Neural progenitor cell (in vitro differentiated cells): ENCODE results near the gene ALS2CL.

Experiments
- EZH2 ChIP-seq: fragments of 200-600 bp; sonication (generic); IDR thresholded peaks from 2 replicates; pipeline ENCODE4 v1.6.1; 2017; ENCODE audit warnings: antibody characterized with exemption, mild to moderate bottlenecking, moderate library complexity
- EZH2phosphoT487 ChIP-seq: fragments of 200-600 bp; sonication (generic); IDR thresholded peaks from 2 replicates; pipeline ENCODE4 v1.6.1; 2017; ENCODE audit warnings: antibody characterized with exemption
- TF ChIP-seq, protein P1 (sequence below): fragments of 200-600 bp; sonication (generic); IDR thresholded peaks from 2 replicates; pipeline ENCODE4 v1.5.1; 2017; ENCODE audit warnings: antibody characterized with exemption, mild to moderate bottlenecking

DNA sequence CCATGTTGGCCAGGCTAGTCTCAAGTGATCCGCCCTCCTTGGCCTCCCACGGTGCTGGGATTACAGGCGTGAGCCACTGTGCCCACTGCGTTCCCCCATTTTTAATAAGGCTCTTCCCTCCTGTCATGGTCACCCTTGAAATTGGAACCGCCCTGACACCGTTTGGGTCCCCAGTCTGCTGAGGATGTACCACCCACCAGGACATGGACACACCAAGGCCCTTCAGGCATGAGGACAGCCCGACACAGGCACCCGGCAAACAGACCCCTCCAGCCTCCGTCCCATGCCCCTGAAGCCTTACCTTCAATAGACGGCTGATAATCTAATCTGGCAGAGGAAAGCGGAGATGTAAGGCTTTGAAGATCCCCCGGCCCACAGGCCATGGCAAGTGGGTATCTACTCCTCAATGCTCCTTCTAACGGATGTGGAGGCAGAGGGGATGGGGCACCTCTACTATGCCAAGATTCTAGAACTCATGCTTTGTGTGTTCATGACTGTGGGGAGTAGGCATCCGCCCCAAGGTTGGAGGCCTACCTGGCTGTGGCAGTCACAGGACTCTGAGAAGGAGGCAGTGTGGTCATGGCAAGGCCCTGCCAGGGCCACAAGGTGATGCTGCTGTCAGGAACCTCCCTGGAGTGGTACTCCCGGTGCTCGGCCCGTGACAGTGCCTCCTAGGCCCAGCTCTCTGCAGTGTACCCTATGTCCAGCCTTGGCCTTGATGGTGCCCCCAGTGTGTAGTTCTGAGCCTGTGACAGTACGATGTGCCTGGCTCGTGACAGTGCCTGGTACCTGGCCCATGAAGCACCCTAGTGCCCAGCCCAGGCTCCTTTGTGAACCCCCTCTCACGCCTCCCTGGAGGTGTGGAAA is 42.8 kb upstream of the ALS2CL start:
- TF ChIP-seq EZH2phosphoT487, result no peak
- TF ChIP-seq, protein P1, sequence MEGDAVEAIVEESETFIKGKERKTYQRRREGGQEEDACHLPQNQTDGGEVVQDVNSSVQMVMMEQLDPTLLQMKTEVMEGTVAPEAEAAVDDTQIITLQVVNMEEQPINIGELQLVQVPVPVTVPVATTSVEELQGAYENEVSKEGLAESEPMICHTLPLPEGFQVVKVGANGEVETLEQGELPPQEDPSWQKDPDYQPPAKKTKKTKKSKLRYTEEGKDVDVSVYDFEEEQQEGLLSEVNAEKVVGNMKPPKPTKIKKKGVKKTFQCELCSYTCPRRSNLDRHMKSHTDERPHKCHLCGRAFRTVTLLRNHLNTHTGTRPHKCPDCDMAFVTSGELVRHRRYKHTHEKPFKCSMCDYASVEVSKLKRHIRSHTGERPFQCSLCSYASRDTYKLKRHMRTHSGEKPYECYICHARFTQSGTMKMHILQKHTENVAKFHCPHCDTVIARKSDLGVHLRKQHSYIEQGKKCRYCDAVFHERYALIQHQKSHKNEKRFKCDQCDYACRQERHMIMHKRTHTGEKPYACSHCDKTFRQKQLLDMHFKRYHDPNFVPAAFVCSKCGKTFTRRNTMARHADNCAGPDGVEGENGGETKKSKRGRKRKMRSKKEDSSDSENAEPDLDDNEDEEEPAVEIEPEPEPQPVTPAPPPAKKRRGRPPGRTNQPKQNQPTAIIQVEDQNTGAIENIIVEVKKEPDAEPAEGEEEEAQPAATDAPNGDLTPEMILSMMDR, result no peak
- TF ChIP-seq EZH2, result no peak
